Measurements from ENCODE around the gene GPC6.

GPC6 gene

GRCh38 chr13:93716623-93717022 is 490.0 kb downstream of the GPC6 start:
- Histone ChIP-seq H3K4me2 (no peak overlapping the region), H3K79me2 (ENCODE audit: insufficient read depth, low read depth) (no peaks in the 10 kb centered on the region), H3K27ac (no peak overlapping the region), H2AFZ (ENCODE audit: low read depth) (no peak overlapping the region), H3K36me3 (ENCODE audit: insufficient read depth) (no peaks in the 10 kb centered on the region), H3K9ac (no peak overlapping the region), H3K4me1 (ENCODE audit: low read depth, poor library complexity, severe bottlenecking) (no peaks in the 10 kb centered on the region), H4K20me1 (ENCODE audit: insufficient read depth) (no peaks in the 10 kb centered on the region), H3K4me3 (IDR thresholded peaks at IDR 0.05; ENCODE audit: insufficient read depth, low read depth, low read length) (no peak overlapping the region), H3K27me3 (ENCODE audit: insufficient read depth, low read depth) (no peaks in the 10 kb centered on the region)
- TF ChIP-seq CTCF (conservative IDR thresholded peaks at IDR 0.05; ENCODE audit: low read depth, low read length) = no peak

GRCh38 chr13:93721483-93721882 is 494.9 kb downstream of the GPC6 start:
- peaks cover 10% of the 10 kb centered on the region for H3K4me1 ChIP-seq (ENCODE audit: low read depth, poor library complexity, severe bottlenecking)
- no peak overlapping the region for H3K4me2 ChIP-seq
- H3K27me3 ChIP-seq (ENCODE audit: insufficient read depth, low read depth) = no peaks in the 10 kb centered on the region
- no peaks in the 10 kb centered on the region for H4K20me1 ChIP-seq (ENCODE audit: insufficient read depth)
- no peaks in the 10 kb centered on the region for H3K79me2 ChIP-seq (ENCODE audit: insufficient read depth, low read depth)
- no peak overlapping the region for H3K27ac ChIP-seq
- no peak overlapping the region for H3K4me3 ChIP-seq (IDR thresholded peaks at IDR 0.05; ENCODE audit: insufficient read depth, low read depth, low read length)
- no peak overlapping the region for H2AFZ ChIP-seq (ENCODE audit: low read depth)
- H3K9ac ChIP-seq = no peak overlapping the region
- no peaks in the 10 kb centered on the region for H3K36me3 ChIP-seq (ENCODE audit: insufficient read depth)
- no peak for TF ChIP-seq CTCF (conservative IDR thresholded peaks at IDR 0.05; ENCODE audit: low read depth, low read length)

- Histone ChIP-seq H3K4me2 (no peak overlapping the region), H2AFZ (ENCODE audit: low read depth) (no peak overlapping the region)
Observed at GRCh38 chr13:93723316-93723715, 496.7 kb downstream of the GPC6 start.

GRCh38 chr13:93724187-93724586 is 497.6 kb downstream of the GPC6 start:
- H3K4me1 ChIP-seq (ENCODE audit: low read depth, poor library complexity, severe bottlenecking) = peaks cover 34% of the 10 kb centered on the region
- TF ChIP-seq CTCF (conservative IDR thresholded peaks at IDR 0.05; ENCODE audit: low read depth, low read length) = no peak

More at GRCh38 chr13:93723316-93723715, 496.7 kb downstream of the GPC6 start:
- no peak for TF ChIP-seq CTCF (conservative IDR thresholded peaks at IDR 0.05; ENCODE audit: low read depth, low read length)
- Histone ChIP-seq H3K4me3 (IDR thresholded peaks at IDR 0.05; ENCODE audit: insufficient read depth, low read depth, low read length) (no peak overlapping the region), H3K4me1 (ENCODE audit: low read depth, poor library complexity, severe bottlenecking) (peaks cover 28% of the 10 kb centered on the region), H3K27me3 (ENCODE audit: insufficient read depth, low read depth) (no peaks in the 10 kb centered on the region), H4K20me1 (ENCODE audit: insufficient read depth) (no peaks in the 10 kb centered on the region), H3K36me3 (ENCODE audit: insufficient read depth) (no peaks in the 10 kb centered on the region), H3K9ac (no peak overlapping the region), H3K27ac (no peak overlapping the region), H3K79me2 (ENCODE audit: insufficient read depth, low read depth) (no peaks in the 10 kb centered on the region)

More at GRCh38 chr13:93724187-93724586, 497.6 kb downstream of the GPC6 start:
- Histone ChIP-seq H3K4me2 (no peak overlapping the region), H3K9ac (no peak overlapping the region), H3K4me3 (IDR thresholded peaks at IDR 0.05; ENCODE audit: insufficient read depth, low read depth, low read length) (no peak overlapping the region), H2AFZ (ENCODE audit: low read depth) (no peak overlapping the region), H3K79me2 (ENCODE audit: insufficient read depth, low read depth) (no peaks in the 10 kb centered on the region), H3K27me3 (ENCODE audit: insufficient read depth, low read depth) (no peaks in the 10 kb centered on the region), H3K36me3 (ENCODE audit: insufficient read depth) (no peaks in the 10 kb centered on the region), H4K20me1 (ENCODE audit: insufficient read depth) (no peaks in the 10 kb centered on the region), H3K27ac (no peak overlapping the region)
